HG03025 (cell line): ENCODE measurements around the gene DGKD.

Experiments used
- ATAC-seq: cut with Tn5 transposase; IDR thresholded peaks from one replicate; pipeline ENCODE4 v1.9.1; 2021; ENCODE audit warnings: mild to moderate bottlenecking, moderate library complexity; ENCODE audit not compliant: unreplicated experiment, low FRiP score

DGKD gene

DNA sequence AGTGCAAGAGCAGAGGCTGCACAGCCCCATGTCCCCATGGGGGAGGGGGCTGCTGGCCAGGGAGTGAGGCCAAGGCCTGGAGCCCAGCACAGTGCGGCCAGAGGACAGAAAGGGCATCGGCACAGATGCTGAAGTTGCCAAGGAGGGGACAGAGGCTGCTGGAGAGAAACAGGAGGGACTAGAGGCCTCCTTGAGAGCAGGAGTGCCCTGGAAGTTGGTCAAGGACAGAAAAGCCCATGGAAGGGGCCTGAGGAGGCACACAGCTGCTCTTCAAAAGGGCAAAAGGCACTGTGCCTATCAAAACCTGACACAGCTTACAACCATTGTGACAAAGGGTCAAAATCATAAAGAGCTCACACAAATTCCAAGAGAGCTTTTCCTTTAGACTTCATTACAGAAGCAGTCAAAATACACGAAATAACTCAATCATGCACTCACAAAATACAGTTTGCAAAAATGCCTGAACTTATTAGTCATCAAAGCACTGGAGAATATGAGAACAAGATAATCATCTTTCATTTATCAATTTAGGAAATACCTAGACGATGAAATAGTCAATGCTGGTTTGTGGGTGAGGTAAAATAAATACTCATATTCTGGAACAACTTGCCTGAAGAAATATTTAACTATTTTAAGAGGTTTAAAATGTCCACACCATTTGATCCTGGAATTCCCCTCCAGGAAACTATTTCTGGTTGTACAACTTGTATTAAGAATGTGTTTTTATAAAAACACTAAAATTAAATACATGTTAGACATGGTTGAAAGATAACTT lies 132.7 kb downstream of the DGKD start:
- ATAC-seq = no peak

DNA sequence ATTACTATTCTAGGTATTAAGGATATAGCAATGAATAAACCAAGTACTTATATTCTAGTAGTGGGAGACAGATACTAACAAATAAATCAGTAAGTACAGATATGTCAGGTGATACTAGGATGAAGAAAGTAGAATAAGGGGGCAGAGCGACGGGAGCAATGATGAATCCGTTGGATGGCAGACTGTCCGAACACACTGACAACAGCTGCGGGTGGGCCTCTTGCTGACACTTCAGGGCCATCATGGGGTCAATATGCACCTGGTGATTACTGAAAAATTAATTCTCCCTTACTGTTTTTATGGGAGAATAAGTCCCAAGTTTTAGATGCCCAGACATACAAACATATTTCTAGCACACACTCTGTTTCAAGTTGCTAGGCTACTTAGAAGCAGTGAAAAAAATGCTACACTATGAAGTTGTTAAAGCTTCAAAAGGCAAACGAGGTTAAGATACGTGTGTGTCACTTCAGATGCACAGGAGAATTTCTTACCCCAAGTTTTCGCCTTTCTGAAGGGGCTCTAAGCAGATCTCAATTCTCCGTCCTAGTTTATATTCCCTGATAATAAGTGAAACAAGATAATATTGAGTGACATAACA lies 133.6 kb downstream of the DGKD start:
- no peak for ATAC-seq

DNA sequence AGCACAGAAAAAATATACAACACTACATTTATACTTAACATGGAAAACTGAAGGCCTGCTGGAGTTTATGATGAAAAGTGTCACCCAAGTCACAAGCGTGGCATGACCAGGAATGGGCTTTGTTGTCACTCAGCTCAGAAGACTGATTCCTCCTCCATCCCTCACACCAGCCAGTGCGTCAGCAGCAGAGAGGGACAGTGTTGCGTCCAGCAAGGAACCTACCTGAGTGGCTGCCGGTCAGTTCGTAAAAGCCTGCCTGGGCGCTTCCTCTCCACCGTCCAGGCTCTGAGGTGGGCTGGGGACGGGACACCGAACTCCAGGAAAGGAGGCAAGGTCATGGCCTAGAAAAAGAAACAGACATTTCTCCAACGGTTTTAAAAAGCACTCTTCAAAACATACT lies 134.8 kb downstream of the DGKD start:
- ATAC-seq = no peak

DNA sequence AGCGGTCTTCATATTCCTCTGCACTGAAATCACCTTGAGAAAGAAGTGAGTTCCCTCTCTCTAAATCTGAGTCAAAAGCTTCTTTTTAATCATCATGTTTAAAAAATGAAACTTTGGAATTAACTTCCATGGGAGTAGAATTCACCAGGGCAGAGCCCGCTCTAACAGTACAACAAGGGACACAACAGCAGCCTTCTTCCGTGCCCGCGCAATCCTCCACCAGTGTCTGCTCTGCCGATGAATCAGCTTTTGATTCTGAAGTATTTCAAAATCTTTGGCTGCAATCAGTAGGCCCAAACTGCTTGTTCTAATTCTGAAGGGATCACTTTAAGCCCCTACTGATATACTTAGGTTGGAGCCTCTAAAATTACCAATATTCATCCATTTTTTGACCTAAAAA lies 135.4 kb downstream of the DGKD start:
- ATAC-seq = no peak

DNA sequence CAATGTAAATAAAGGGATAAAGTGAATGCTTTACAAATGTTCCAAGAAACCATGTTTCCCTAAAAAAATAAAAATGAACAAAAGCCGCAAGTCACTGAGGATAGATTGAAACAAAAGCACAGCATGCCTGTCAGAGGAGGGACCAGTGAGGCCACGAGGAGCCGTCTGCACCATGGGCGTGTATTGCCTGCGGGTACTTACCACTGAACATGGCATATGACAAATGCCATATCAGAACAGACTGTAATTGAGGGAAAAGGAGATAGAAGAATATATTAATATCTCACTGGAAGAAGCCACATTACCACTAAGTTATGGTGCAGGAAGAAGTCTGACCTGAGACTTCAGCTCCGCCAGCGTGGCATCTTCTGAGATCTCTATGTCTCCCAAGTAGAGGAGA lies 136.5 kb downstream of the DGKD start:
- ATAC-seq = no peak

DNA sequence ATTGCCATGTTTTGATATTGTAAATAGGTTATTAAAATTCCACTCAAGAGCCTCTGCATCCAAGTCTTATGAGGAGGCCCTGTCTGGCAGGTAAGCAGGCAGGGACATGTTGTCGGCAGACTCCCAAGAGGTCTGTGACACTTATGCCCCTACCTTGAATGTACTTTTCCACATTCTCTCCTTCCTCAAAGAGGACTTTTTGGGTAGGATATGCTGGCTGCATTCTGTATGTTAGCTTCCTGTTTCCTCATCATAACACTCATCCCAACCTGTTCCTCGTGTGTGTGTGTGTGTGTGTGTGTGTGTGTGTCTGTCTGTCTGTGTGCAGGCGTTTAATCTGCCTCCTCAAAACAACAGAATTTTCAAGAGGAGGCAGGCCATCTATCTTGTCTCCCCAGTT lies 137.0 kb downstream of the DGKD start:
- ATAC-seq = no peak

DNA sequence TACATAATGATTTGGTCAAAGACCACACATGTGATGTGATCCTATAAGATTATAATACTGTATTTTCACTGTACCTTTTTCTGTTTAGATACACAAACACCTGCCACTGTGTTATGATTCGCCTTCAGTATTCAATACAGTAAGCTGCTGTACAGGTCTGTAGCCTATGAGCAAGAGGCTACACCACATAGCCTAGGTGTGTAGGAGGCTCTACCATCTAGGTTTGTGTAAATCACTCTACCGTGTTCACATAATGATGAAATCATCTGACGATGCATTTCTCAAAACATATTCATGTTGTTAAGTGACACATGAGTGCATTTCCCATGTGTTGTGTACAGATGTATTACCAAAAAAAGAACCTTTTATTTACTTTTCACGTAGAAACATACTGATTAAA lies 137.8 kb downstream of the DGKD start:
- no peak for ATAC-seq

DNA sequence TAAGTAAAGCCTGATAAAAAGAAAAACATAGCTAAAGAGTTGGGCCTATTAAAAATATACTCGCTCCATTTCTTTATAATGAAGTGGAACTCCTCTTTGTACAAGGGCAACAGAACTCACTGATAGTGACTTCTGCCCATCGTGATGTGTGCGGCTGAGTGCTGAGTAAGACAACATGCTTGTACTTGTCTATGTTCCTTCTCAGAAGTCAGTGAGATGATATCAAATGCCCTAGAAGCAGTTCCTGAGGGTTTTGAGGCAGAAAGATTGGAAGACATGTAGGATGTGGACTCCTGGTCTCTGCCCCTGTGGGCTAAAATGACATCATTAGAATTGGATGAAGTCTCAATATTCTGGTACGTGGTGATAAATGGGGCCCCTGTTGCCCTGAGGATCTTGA lies 138.5 kb downstream of the DGKD start:
- no peak for ATAC-seq

DNA sequence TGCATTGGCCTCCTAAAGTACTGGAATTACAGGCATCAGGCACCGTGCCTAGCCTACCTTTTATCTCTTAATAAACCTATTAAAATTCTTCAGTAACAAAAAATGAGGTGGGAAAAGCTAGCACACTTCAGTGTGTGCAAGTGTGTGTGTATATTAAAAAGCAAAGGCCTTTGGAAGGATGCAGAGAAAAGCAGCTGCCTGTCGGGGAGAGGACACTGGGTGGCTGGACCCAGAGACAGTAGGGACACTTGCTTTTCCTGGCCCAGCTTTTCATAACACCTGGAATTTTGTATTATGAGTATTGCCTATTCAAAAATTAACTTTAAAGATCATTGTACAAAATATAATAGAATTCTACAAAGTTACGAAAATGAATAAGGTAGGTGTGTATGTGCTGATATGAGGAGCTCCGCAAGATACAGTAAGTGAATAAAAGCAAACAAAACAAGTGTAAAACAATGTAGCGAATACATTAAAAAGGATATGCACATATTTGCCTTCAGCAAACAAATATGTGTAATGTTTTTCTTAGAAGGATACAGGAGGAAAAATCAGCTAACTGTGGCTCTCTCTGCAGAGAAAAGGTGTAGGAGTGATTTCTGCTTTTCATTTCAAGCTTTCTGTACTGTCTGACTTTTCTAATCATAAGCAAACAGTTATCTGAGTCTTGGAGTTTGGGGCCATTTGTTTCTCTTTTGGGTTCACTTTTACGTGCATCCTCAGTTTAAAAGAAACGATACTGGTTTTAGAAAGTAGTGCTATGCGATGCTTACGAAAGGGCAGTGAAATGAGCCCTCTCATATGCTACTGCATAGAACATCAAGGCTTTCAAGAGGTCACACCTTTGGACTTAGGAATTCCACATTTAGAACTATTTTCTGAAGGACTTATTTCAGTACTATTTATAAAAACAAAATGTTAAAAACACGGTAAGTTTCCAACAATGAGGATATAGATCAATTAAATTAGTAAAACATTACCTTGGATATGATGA lies 141.5 kb downstream of the DGKD start:
- no peak for ATAC-seq

DNA sequence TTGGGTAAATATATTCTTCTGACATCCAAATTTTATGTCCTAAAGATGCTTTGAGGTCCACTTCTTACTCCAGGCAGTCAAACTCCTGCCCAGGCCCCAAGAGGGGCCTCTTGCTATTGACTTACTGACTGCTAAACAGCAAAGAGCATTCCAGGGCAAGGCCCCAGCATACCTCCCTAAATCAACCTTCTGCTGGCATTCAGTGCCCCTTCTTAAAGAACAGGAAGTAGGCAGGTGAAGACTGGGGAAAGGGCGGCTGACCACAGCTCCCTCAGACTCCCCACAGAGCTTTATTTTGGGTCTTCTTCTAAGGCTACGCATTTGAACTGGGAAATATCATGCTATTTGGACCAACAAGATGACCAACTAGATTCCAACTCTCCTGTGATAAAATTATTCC lies 143.4 kb downstream of the DGKD start:
- ATAC-seq = no peak

DNA sequence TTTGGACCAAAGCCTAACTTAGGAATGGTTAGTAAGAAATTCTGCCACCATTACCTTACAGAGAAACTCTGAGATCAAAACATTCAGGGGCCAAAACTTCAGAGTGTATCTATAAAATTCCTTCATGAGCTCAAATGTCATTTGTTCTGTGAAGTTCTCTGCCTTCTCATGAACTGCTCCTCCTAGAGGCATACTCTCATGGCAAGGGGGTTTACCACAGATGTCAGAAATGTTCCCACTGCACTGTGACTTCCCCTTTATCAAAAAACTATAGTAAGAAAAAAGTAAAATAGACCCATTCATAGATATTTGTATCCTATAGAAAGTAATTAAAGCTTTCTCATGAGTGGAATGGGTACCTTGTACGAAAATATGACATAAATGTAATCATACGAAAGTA lies 143.8 kb downstream of the DGKD start:
- no peak for ATAC-seq

DNA sequence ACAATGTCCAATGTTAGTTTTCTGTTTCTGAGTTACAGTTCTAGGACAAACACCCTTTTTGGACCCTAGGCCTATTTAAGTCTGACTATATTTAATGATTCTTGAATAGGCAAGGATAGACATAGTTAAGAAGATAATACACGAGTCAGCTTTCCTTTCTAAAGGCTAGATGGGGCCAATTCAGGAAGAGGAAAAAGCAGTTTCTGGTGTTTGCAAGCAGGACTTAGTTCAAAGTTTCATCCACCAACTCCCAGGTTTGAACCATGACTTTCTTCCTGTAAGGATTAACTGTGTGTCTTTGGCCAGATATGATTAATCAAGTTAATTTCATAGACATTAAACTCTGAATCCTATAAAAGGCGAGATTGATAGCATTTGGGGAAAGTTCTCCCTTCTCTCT lies 145.6 kb downstream of the DGKD start:
- ATAC-seq = no peak

DNA sequence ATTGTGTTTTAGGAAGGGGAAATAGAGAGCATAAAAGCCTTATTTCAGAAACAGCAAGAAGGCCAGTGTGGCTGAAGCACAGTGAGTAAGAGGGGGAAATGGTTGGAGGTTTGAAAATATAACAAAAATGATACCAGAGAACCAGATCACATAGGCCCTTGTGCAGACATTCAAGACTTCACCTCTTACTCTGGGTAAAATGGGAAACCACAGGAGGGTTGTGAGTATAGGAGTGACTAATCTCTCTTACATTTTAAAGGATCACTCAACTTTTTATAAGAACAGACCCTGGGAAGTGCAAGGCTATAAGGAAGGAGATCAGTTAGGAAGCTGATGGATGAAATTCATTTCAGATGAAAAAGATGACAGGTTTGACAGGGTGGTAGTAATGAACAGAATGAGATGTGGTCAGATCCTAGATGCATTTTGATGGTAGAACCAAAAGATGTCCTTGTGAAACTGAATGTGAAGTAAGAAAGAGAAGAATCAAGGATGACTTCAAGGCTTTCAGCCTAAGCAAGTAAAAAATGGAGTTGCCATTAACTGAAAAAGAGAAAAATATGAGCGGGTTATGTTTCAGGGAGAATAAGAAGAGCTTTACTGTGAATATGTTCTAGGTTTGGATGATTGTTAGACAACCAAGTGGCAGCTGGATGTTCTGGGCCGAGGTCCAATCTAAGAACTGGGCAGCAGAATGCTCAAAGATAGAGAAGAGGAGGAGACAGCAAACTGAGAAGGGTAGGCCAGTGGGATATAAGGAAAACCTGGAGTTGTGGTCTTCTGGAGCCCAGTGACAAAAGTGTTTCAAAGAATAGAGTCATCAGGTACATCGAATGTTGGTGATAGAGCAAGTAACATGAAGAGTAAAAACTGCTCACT lies 147.1 kb downstream of the DGKD start:
- ATAC-seq = peak; percentile 64

DNA sequence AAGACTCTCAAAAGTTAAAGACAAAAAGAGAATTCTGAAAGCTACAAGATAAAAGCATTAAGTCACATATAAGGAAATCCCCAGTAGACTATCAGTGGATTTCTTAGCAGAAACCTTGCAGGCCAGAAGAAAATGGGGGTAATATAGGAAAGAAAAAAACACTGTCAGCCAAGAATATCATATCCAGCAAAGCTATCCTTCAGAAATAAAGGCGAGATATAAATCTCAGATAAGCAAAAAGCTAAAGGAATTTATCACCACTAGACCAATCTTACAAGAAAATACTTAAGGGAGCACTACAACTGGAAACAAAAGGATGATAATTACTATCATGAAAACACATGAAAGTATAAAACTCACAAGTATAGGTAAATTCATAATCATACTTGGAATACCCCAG lies 149.2 kb downstream of the DGKD start:
- no peak for ATAC-seq

DNA sequence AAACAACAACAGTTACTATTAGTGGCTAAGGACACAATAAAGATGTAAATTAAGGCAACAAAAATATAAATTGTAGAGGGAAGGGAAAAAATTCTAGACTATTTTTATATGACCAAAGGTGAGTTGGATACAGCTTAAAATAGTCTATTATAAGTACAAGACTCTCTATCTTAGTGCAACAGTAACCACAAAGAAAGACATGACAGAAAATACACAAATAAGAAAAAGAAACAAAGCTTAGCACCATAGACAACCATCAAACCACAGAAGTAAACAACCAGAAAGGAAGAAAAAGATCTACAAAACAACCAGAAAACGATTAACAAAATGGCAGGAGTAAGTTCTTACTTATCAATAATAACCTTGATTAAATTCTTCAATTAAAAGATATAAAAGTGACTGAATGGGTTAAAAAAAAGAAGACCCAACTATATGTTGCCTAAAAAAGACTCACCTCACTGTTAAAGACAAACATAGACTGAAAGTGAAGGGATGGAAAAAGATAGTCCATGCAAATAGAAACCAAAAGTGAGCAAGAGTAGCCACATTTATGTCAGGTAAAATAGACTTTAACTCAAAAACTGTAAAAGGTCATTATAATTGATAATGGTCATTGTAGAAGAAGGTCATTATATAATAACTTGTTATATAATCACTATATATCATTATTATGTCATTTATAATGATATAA lies 149.8 kb downstream of the DGKD start:
- ATAC-seq = no peak

DNA sequence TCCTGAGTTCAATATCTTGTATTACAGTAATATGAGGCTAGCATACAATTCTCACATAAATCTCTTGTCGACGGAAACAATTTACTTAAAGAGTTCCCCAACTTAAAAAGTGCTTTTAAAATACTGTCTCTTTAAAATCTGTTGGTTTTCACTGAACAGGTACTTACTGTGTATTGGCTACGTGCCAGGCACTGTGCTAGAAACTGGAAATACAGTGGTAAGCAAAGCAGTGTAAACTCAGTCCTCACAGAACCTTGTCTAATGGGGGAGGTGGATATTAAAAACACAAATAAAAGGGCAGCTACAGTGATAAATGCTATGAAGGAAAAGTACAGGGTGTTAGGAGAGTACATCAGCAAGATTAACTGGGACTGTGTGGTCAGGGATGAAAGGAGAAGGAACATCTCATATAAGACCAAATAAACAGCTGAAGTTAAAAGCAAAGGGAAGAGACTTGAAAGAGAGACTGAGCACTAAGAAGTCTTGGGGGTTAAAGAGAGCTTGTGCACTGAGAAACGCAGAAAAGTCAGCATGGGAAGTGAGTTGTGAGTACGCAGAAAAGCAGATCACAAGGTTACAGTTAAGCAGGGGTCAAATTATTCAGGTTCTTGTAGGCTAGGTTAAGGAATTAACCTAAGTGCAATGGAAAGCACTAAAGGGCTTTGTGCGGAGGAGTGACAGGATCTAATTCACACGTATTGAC lies 159.8 kb downstream of the DGKD start:
- no peak for ATAC-seq

DNA sequence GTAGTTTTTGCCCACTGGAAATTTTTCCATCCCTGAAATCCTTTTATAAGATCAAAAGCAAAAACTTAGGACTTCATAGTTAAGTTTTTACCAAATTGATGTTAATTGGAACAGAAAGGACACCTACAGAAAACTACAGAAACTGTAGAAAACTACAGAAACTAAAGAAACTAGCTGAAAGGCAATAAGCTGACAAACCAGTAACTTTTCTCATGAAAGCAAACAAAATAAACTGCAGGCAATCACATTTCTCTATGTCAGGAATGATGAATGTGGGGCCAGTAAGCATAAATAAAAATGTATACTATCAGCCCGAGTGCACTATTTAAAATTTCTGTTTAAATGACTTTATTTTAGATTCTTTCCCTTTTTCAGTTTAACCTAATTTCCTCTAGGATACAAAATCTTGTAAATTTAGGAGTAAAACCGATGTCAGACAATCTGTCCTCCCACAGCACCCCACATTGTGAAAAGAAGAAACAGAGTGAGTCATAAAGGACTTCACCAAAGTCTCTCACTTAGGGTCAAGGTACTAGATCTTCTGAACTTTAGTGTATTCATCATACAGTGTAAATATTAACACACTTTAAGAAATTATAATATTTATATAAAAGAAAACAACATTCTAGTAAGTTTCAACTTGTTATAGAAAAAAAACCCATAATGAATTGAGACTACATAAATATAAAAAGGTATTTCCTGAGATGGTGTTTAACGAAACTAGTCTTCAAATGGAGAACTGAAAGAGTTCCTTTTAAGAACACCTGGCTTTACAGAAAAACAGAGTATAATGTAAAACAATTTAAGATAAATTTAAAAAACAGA lies 165.7 kb downstream of the DGKD start:
- ATAC-seq = peak; percentile 88
